K562 (cell line): ENCODE results near the gene SERGEF. TPM values are rescaled to one million over a fixed set of nuclear protein-coding genes. Genes with fewer than 3 reads are reported as not detected.

Experiments used
- BMI1 ChIP-seq: fragments of 150-350 bp; IDR thresholded peaks from 2 replicates; pipeline ENCODE4 v1.6.1; 2014; ENCODE audit warnings: low read length
- CBFB ChIP-seq: sonication (generic); formaldehyde crosslinking; IDR thresholded peaks from 2 replicates; pipeline ENCODE4 v1.4.0; 2020; ENCODE audit warnings: mild to moderate bottlenecking, missing genetic modification reagents
- GATAD2A ChIP-seq: fragments of 450-650 bp; IDR thresholded peaks from 2 replicates; pipeline ENCODE4 v1.6.1; 2017
- GTF2F1 ChIP-seq: IDR thresholded peaks from 2 replicates; pipeline ENCODE4 v1.6.1; 2011; ENCODE audit warnings: low read depth, low read length, improper control_type of control experiment
- HDAC1 ChIP-seq, 2 experiments: fragments of 450-650 bp; IDR thresholded peaks; 2 replicates each; pipeline ENCODE4 v1.6.1; 2016 to 2017; ENCODE audit warnings: inconsistent platforms in 1 of 2, mild to moderate bottlenecking in 1 of 2, moderate library complexity in 1 of 2
- LEF1 ChIP-seq: fragments of 450-650 bp; IDR thresholded peaks from 2 replicates; pipeline ENCODE4 v1.6.1; 2016; ENCODE audit warnings: mild to moderate bottlenecking
- MED1 ChIP-seq: sonication (generic); formaldehyde crosslinking; IDR thresholded peaks from 2 replicates; pipeline ENCODE4 v1.8.1; 2023; ENCODE audit warnings: missing genetic modification reagents, borderline replicate concordance
- MYC ChIP-seq, 2 experiments: fragments of 250-450 bp in 1 of 2; sonication (Bioruptor Pico) in 1 of 2; IDR thresholded peaks; 2 replicates each; pipeline versions ENCODE4 v1.5.1 to v1.6.1; 2012 to 2021; ENCODE audit warnings: low read depth in 2 of 2, borderline replicate concordance in 1 of 2, improper control_type of control experiment in 1 of 2, low read length in 1 of 2, mild to moderate bottlenecking in 1 of 2, moderate library complexity in 1 of 2
- ZNF134 ChIP-seq: fragments of 250-450 bp; sonication (Bioruptor Pico); conservative IDR thresholded peaks from 2 replicates; pipeline ENCODE4 v1.4.0; 2020
- ZNF184 ChIP-seq: sonication (generic); formaldehyde crosslinking; IDR thresholded peaks from 2 replicates; pipeline ENCODE4 v1.5.0; 2020; ENCODE audit warnings: missing genetic modification reagents
- polyA plus RNA-seq, 8 experiments: library from polyadenylated mRNA; depleted of rRNA in 4 of 8; stranded (reverse) in 5 of 8; unstranded in 3 of 8; fragments of >200 nt; fragmentation: Nextera tagmentation in 2 of 8; fragmentation: Illumina TruSeq in 1 of 8; extraction: Ambion mirVana in 2 of 8; extraction: Trizol in 1 of 8; gene quantifications; 2 replicates each; pipeline versions ENCODE4 v1.2.1 to v1.2.3, GENCODE V29; 2011 to 2014; ENCODE audit warnings: inconsistent platforms in 1 of 8, missing spikeins in 1 of 8
- total RNA-seq, 7 experiments: library from RNA; depleted of rRNA in 6 of 7; stranded (reverse); fragments of >200 nt in 6 of 7; fragmentation: Illumina TruSeq in 2 of 7; extraction: Trizol in 2 of 7; gene quantifications; 2 replicates each; pipeline versions ENCODE4 v1.2.1 to v1.2.3, GENCODE V29; 2011 to 2021; ENCODE audit warnings: low replicate concordance in 1 of 7
- TF ChIP-seq, protein P1 (sequence below): fragments of 450-650 bp; IDR thresholded peaks from 2 replicates; pipeline ENCODE4 v1.6.1; 2017; ENCODE audit warnings: antibody characterized with exemption
- TF ChIP-seq, protein P2 (sequence below): fragments of 250-450 bp; sonication (Bioruptor Pico); IDR thresholded peaks from 2 replicates; pipeline ENCODE4 v1.4.0; 2020; ENCODE audit warnings: mild to moderate bottlenecking
- TF ChIP-seq, protein P3 (sequence below), 2 experiments: fragments of 250-450 bp in 1 of 2; fragments of 450-650 bp in 1 of 2; sonication (Bioruptor Pico) in 1 of 2; IDR thresholded peaks; 2 replicates each; pipeline versions ENCODE4 v1.6.1 to v1.8.0; 2016 to 2021; ENCODE audit warnings: mild to moderate bottlenecking in 2 of 2, moderate library complexity in 2 of 2, missing compliant biosample characterization in 1 of 2, missing genetic modification characterization in 1 of 2
- TF ChIP-seq, protein P4 (sequence below): fragments of 250-450 bp; sonication (Bioruptor Pico); IDR thresholded peaks from 2 replicates; pipeline ENCODE4 v1.5.0; 2020; ENCODE audit warnings: mild to moderate bottlenecking, borderline replicate concordance

SERGEF gene
- total and polyA plus RNA-seq, 9 of the 15 experiments (the other 6 are each of a cell fraction or from before 2014, with no cell fraction given): 10.2 to 28.0 (median 19.9) TPM

DNA sequence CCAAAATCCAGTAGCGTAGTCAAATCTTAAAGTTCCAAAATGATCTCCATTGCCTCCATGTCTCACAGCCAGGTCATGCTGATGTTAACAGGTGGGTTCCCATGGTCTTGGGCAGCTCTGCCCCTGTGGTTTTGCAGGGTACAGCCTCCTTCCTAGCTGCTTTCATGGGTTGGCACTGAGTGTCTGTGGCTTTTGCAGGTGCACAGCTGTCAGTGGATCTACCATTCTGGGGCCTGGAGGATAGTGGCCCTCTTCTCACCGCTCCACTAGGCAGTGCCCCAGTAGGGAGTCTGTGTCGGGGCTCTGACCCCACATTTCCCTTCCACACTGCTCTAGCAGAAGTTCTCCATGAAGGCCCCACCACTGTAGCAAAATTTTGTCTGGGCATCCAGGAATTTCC lies 145.5 kb downstream of the SERGEF start (continued):
- TF ChIP-seq, protein P1, sequence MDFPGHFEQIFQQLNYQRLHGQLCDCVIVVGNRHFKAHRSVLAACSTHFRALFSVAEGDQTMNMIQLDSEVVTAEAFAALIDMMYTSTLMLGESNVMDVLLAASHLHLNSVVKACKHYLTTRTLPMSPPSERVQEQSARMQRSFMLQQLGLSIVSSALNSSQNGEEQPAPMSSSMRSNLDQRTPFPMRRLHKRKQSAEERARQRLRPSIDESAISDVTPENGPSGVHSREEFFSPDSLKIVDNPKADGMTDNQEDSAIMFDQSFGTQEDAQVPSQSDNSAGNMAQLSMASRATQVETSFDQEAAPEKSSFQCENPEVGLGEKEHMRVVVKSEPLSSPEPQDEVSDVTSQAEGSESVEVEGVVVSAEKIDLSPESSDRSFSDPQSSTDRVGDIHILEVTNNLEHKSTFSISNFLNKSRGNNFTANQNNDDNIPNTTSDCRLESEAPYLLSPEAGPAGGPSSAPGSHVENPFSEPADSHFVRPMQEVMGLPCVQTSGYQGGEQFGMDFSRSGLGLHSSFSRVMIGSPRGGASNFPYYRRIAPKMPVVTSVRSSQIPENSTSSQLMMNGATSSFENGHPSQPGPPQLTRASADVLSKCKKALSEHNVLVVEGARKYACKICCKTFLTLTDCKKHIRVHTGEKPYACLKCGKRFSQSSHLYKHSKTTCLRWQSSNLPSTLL: no peak
- no peak for TF ChIP-seq MED1 (CRISPR knock-in tag)
- no peak for TF ChIP-seq HDAC1 (IDR thresholded peaks at IDR 0.05)
- TF ChIP-seq, protein P2, sequence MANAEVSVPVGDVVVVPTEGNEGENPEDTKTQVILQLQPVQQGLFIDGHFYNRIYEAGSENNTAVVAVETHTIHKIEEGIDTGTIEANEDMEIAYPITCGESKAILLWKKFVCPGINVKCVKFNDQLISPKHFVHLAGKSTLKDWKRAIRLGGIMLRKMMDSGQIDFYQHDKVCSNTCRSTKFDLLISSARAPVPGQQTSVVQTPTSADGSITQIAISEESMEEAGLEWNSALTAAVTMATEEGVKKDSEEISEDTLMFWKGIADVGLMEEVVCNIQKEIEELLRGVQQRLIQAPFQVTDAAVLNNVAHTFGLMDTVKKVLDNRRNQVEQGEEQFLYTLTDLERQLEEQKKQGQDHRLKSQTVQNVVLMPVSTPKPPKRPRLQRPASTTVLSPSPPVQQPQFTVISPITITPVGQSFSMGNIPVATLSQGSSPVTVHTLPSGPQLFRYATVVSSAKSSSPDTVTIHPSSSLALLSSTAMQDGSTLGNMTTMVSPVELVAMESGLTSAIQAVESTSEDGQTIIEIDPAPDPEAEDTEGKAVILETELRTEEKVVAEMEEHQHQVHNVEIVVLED (CRISPR knock-in tag): no peak
- TF ChIP-seq BMI1: no peak
- TF ChIP-seq CBFB: no peak
- TF ChIP-seq LEF1: no peak
- TF ChIP-seq, protein P3, sequence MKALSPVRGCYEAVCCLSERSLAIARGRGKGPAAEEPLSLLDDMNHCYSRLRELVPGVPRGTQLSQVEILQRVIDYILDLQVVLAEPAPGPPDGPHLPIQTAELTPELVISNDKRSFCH (CRISPR knock-in tag; IDR thresholded peaks at IDR 0.05): no peak
- TF ChIP-seq, protein P3 (tag; IDR thresholded peaks at IDR 0.05): no peak
- TF ChIP-seq ZNF184 (CRISPR knock-in tag): no peak
- no peak for TF ChIP-seq GATAD2A
- no peak for TF ChIP-seq MYC (IDR thresholded peaks at IDR 0.05; ENCODE audit: low read depth, low read length)
- TF ChIP-seq MYC (CRISPR knock-in tag; IDR thresholded peaks at IDR 0.05; ENCODE audit: borderline replicate concordance, low read depth): no peak
- TF ChIP-seq GTF2F1: no peak
- TF ChIP-seq, protein P4, sequence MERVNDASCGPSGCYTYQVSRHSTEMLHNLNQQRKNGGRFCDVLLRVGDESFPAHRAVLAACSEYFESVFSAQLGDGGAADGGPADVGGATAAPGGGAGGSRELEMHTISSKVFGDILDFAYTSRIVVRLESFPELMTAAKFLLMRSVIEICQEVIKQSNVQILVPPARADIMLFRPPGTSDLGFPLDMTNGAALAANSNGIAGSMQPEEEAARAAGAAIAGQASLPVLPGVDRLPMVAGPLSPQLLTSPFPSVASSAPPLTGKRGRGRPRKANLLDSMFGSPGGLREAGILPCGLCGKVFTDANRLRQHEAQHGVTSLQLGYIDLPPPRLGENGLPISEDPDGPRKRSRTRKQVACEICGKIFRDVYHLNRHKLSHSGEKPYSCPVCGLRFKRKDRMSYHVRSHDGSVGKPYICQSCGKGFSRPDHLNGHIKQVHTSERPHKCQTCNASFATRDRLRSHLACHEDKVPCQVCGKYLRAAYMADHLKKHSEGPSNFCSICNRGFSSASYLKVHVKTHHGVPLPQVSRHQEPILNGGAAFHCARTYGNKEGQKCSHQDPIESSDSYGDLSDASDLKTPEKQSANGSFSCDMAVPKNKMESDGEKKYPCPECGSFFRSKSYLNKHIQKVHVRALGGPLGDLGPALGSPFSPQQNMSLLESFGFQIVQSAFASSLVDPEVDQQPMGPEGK: no peak
- no peak for TF ChIP-seq ZNF134 (CRISPR knock-in tag)
